Liver (tissue), 4 donors: ENCODE results near the gene IQCH. TPM values are rescaled to one million over a fixed set of nuclear protein-coding genes. Genes with fewer than 3 reads are reported as not detected.

Experiments
- polyA plus RNA-seq, 2 donors: library from polyadenylated mRNA; stranded (reverse) in 1 of 2; unstranded in 1 of 2; fragments of 200-250 nt in 1 of 2; fragments of >200 nt in 1 of 2; fragmentation: Nextera tagmentation in 1 of 2; extraction: Ambion mirVana in 1 of 2; gene quantifications; one replicate each; pipeline versions ENCODE4 v1.2.1 to v1.2.3, GENCODE V29; 2013 to 2015
- total RNA-seq, 2 donors: library from RNA; depleted of rRNA; stranded (reverse); fragments of >200 nt; gene quantifications; one replicate each; pipeline ENCODE4 v1.2.3, GENCODE V29; 2014
- donor health status: healthy.
- donor health status: healthy.
- donor health status: healthy.

IQCH gene
- total and polyA plus RNA-seq, 4 donors: 0.23 to 1.6 (median 0.86) TPM

Other genes starting within 250 kb of the IQCH start
- 10 to 100 TPM in 1 of 2 donors, 1 to 10 TPM in 1; 4.0 to 12.2 TPM for gene SMAD3, start 189.2 kb upstream of the IQCH start, total RNA-seq
- gene SMAD3, start 189.2 kb upstream of the IQCH start, polyA plus RNA-seq: 1 to 10 TPM; 5.2 to 5.7 TPM
- gene AAGAB, start 125 bp upstream of the IQCH start, total RNA-seq: 10 to 100 TPM; 13.5 to 22.3 TPM
- gene AAGAB, start 125 bp upstream of the IQCH start, polyA plus RNA-seq: 10 to 100 TPM in 1 of 2 donors, 1 to 10 TPM in 1; 3.6 to 12.4 TPM